ENCODE measurements around the gene SERPINA1.
A peak's percentile ranks its signal among the peaks of the same experiment; 100 is the strongest.

The SERPINA1 gene

GRCh38 chr14:94376108-94376975 lies 12.1 kb downstream of the SERPINA1 start:
- DNase-seq (ENCODE audit: low read depth) = no peak
- no peak overlapping the region for H3K4me3 ChIP-seq (ENCODE audit: control insufficient read depth, low read depth, low read length)
- TF ChIP-seq, protein P1, sequence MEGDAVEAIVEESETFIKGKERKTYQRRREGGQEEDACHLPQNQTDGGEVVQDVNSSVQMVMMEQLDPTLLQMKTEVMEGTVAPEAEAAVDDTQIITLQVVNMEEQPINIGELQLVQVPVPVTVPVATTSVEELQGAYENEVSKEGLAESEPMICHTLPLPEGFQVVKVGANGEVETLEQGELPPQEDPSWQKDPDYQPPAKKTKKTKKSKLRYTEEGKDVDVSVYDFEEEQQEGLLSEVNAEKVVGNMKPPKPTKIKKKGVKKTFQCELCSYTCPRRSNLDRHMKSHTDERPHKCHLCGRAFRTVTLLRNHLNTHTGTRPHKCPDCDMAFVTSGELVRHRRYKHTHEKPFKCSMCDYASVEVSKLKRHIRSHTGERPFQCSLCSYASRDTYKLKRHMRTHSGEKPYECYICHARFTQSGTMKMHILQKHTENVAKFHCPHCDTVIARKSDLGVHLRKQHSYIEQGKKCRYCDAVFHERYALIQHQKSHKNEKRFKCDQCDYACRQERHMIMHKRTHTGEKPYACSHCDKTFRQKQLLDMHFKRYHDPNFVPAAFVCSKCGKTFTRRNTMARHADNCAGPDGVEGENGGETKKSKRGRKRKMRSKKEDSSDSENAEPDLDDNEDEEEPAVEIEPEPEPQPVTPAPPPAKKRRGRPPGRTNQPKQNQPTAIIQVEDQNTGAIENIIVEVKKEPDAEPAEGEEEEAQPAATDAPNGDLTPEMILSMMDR (IDR thresholded peaks at IDR 0.05; ENCODE audit: control insufficient read depth, insufficient read depth, low read depth, low read length, missing control alignments) = no peak

DNA sequence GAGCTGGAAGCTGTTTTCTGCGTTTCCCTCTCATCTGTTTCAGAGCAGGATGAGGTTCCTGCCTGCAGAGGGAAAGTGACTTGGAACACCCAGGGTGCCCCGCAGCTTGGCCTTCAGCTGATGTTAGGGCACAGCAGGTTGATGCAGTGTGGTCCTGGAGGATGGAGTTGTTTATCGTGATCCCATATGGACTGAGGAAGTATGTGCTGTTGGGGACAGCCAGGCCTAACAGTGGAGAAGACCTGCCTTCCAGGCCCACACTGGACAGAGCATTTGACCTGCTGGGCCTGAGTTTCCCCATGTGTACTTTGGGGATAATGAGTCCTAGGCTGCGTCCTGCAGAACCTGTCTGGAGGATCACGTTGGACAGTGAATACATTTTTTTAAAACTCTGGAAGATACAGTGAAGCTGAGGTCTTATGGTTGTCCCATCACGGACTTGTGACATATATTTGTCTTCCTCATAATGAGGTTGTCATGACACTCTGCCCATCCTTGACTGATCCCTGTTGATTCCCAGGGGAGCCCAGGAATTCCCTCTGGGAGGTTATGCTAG lies 12.8 kb downstream of the SERPINA1 start:
- DNase-seq (ENCODE audit: low read depth) = no peak
- no peak overlapping the region for H3K4me3 ChIP-seq (ENCODE audit: control insufficient read depth, low read depth, low read length)
- TF ChIP-seq, protein P1 (IDR thresholded peaks at IDR 0.05; ENCODE audit: control insufficient read depth, insufficient read depth, low read depth, low read length, missing control alignments) = no peak

DNA sequence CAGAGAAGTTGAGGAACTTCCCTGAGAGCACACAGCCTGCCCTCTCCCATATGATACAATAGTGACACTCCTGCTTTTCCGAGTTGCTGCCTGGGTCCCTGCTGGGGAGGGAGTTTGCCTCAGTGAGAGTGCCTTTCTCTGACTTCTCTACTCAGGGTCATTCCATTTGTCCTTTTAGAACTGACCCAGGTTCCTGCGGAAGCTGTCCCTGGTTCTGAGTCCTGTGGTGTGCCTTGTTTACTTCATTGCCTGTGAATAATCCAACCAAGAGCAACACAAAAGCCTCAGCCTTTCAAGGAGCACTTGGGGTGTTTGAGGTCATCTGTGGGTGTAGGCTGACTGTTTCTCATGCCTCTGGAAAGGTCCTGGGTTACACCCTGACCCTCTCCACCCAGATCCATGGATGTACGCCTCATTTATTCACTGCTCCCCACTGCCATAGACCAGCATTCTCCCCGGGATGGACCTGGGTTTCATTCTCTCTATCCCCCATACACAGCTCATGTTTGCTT lies 13.6 kb downstream of the SERPINA1 start:
- TF ChIP-seq, protein P1 (IDR thresholded peaks at IDR 0.05; ENCODE audit: control insufficient read depth, insufficient read depth, low read depth, low read length, missing control alignments) = no peak
- no peak for DNase-seq (ENCODE audit: low read depth)
- H3K4me3 ChIP-seq (ENCODE audit: control insufficient read depth, low read depth, low read length) = no peak overlapping the region

- TF ChIP-seq, protein P1 (IDR thresholded peaks at IDR 0.05; ENCODE audit: control insufficient read depth, insufficient read depth, low read depth, low read length, missing control alignments) = no peak
- H3K4me3 ChIP-seq (ENCODE audit: control insufficient read depth, low read depth, low read length) = no peak overlapping the region
- no peak for DNase-seq (ENCODE audit: low read depth)
Measured at GRCh38 chr14:94374116-94374515, 14.3 kb downstream of the SERPINA1 start.

DNA sequence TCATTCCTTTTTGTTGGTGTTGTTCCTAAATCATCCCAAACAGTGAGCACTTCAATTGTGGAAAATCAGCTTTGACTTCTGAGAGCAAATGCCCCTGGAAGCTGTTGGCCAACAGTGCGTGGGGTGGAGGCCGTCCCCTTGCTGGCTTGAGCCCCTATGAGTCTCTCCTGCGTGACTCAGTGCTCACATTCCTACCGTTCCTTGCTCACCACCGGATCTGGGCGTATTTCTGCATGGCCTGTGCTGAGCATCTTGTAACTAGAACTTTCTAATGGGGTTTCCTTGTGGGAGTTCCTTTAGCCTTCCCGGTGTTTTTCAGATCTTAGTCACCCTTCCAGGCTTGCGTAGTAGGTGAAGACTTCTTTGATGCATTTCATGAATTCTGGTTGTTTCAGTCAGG lies 14.7 kb downstream of the SERPINA1 start:
- H3K4me3 ChIP-seq (ENCODE audit: control insufficient read depth, low read depth, low read length) = no peak overlapping the region
- peak; percentile 94 for DNase-seq (ENCODE audit: low read depth)
- TF ChIP-seq, protein P1 (IDR thresholded peaks at IDR 0.05; ENCODE audit: control insufficient read depth, insufficient read depth, low read depth, low read length, missing control alignments) = no peak

DNA sequence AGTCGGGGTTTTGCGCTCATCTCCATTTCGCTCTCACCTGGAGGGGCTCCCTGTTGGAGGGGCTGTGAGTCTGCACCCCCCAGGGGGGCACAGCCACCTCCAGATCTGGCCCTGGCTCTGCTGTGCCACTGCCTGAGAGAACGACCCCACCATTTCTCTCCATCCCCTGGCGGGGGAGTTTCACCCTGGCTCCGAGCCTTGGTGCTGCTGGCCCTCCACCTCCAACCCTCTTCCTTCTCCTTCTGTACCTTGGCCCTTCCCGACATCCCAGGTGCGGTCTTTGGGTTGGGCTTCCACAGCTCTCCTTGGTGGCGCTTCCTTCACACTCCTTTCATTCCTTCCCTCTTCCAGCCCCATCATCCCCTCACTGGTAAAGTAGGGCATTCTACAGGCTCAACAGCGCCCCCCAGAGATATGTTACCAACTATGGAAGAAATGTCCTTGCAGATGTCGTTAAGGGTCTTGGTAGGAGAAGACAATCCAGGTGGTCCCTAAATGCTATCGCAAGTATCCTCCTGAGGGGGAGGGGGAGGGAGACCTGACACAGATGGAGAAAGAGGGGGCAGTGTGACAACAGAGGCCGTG lies 16.3 kb downstream of the SERPINA1 start:
- no peak for DNase-seq (ENCODE audit: low read depth)
- TF ChIP-seq, protein P1 (IDR thresholded peaks at IDR 0.05; ENCODE audit: control insufficient read depth, insufficient read depth, low read depth, low read length, missing control alignments) = no peak
- no peak overlapping the region for H3K4me3 ChIP-seq (ENCODE audit: control insufficient read depth, low read depth, low read length)
